Keratinocyte (primary cell): ENCODE measurements around the gene RHBDD1. TPM values are rescaled to one million over a fixed set of nuclear protein-coding genes. Genes with fewer than 3 reads are reported as not detected.

Experiments used
- DNase-seq: peaks from one replicate; pipeline ENCODE4 v3.0.0-alpha.2; 2011; ENCODE audit warnings: low read depth, missing footprints, low spot score
- FAIRE-seq: peaks from 2 replicates; lab custom pipeline; 2011; peaks lifted over from hg19 to GRCh38; lab: Jason Lieb, UNC
- H2AFZ ChIP-seq: 2 replicates; pipeline ENCODE4 v1.6.0; 2012; ENCODE audit warnings: low read length, control low read depth, inconsistent platforms; ENCODE audit not compliant: control insufficient read depth
- H3K27ac ChIP-seq: 2 replicates; pipeline ENCODE4 v1.5.1; 2011; ENCODE audit warnings: low read length; ENCODE audit not compliant: control insufficient read depth, insufficient read depth
- H3K27me3 ChIP-seq: 3 replicates; pipeline ENCODE4 v1.6.0; 2011; ENCODE audit warnings: low read length; ENCODE audit not compliant: control insufficient read depth, insufficient read depth; ENCODE audit errors: extremely low read depth
- H3K36me3 ChIP-seq, 2 experiments: 2 replicates in 1 of 2; 3 replicates in 1 of 2; pipeline ENCODE4 v1.5.1; 2011; ENCODE audit warnings: low read length in 2 of 2, mild to moderate bottlenecking in 1 of 2; ENCODE audit not compliant: control insufficient read depth in 2 of 2, insufficient read depth in 2 of 2; ENCODE audit errors: extremely low read depth in 1 of 2
- H3K4me1 ChIP-seq: 3 replicates; pipeline ENCODE4 v1.5.1; 2011; ENCODE audit warnings: low read length; ENCODE audit not compliant: control insufficient read depth, insufficient read depth; ENCODE audit errors: extremely low read depth
- H3K4me2 ChIP-seq: 3 replicates; pipeline ENCODE4 v1.6.0; 2011; ENCODE audit warnings: low read depth, low read length; ENCODE audit not compliant: control insufficient read depth, insufficient read depth; ENCODE audit errors: extremely low read depth
- H3K4me3 ChIP-seq, 3 experiments: fragments of 200-600 bp in 1 of 3; sonication (generic) in 1 of 3; 2 replicates in 2 of 3; 3 replicates in 1 of 3; pipeline ENCODE4 v1.5.1; 2011 to 2016; ENCODE audit warnings: low read length in 3 of 3, mild to moderate bottlenecking in 3 of 3, control low read depth in 2 of 3, inconsistent platforms in 1 of 3, low read depth in 1 of 3, mixed read lengths in 1 of 3, mixed run types in 1 of 3, moderate library complexity in 1 of 3; ENCODE audit not compliant: control insufficient read depth in 2 of 3, insufficient read depth in 2 of 3; ENCODE audit errors: extremely low read depth in 1 of 3
- H3K79me2 ChIP-seq: 2 replicates; pipeline ENCODE4 v1.6.0; 2012; ENCODE audit warnings: low read length; ENCODE audit not compliant: control insufficient read depth, insufficient read depth
- H3K9ac ChIP-seq: 3 replicates; pipeline ENCODE4 v1.6.0; 2011; ENCODE audit warnings: low read length; ENCODE audit not compliant: control insufficient read depth, insufficient read depth; ENCODE audit errors: extremely low read depth
- H3K9me1 ChIP-seq: 3 replicates; pipeline ENCODE4 v1.6.0; 2011; ENCODE audit warnings: low read length; ENCODE audit not compliant: control insufficient read depth, insufficient read depth; ENCODE audit errors: extremely low read depth
- H3K9me3 ChIP-seq: 2 replicates; pipeline ENCODE4 v1.5.1; 2012; ENCODE audit warnings: low read depth, low read length; ENCODE audit not compliant: control insufficient read depth
- H4K20me1 ChIP-seq: 3 replicates; pipeline ENCODE4 v1.6.0; 2011; ENCODE audit warnings: low read length; ENCODE audit not compliant: control insufficient read depth, insufficient read depth; ENCODE audit errors: extremely low read depth
- CTCF ChIP-seq, 3 experiments: IDR thresholded peaks in 1 of 3; conservative IDR thresholded peaks in 1 of 3; optimal IDR thresholded peaks in 1 of 3; 2 replicates in 2 of 3; 3 replicates in 1 of 3; pipeline versions ENCODE3 to v1.5.1; 2011; ENCODE audit warnings: low read length in 3 of 3, mild to moderate bottlenecking in 3 of 3, moderate library complexity in 2 of 3, control low read depth in 1 of 3, inconsistent platforms in 1 of 3; ENCODE audit not compliant: insufficient read depth in 2 of 3; ENCODE audit errors: extremely low read depth in 1 of 3
- EZH2 ChIP-seq: IDR thresholded peaks from one replicate; pipeline ENCODE4 v1.6.1; 2012; ENCODE audit warnings: inconsistent platforms, mild to moderate bottlenecking, low read length, moderate library complexity
- dilution Hi-C: fragments of 300-500 bp; cut with MboI; formaldehyde crosslinking; loops from one replicate; pipeline ENCODE4 v1.7.0; 2020; ENCODE audit warnings: low sequenced_read_pairs; ENCODE audit not compliant: extremely low pct_ligation_motif_present
- polyA plus RNA-seq, 5 experiments: library from polyadenylated mRNA; depleted of rRNA in 3 of 5; stranded (reverse) in 3 of 5; stranded (forward) in 1 of 5; unstranded in 1 of 5; fragments of >200 nt; gene quantifications; 1 replicate in 1 of 5; 2 replicates in 3 of 5; 3 replicates in 1 of 5; pipeline versions ENCODE4 v1.2.1 to v1.2.3, GENCODE V29; 2011 to 2012; ENCODE audit warnings: missing spikeins in 2 of 5, low read depth in 1 of 5, low replicate concordance in 1 of 5

Gene RHBDD1
- polyA plus RNA-seq, 1 donor (not counting 4 experiments of a cell fraction or from before 2014, with no cell fraction given), result 27.8 TPM

GRCh38 chr2:227004482-227004881 lies 168.6 kb downstream of the RHBDD1 start:
- dilution Hi-C loops, result no loop called here
- FAIRE-seq (no peak), DNase-seq (no peak)
- Histone ChIP-seq H3K36me3 (no peaks in the 10 kb centered on the region), H3K27ac (no peak overlapping the region), H3K4me3 (no peak overlapping the region), H3K4me2 (no peak overlapping the region), H2AFZ (no peak overlapping the region), H3K9ac (no peak overlapping the region), H4K20me1 (no peaks in the 10 kb centered on the region), H3K4me1 (no peaks in the 10 kb centered on the region), H3K27me3 (no peaks in the 10 kb centered on the region), H3K9me3 (no peaks in the 10 kb centered on the region), H3K79me2 (no peaks in the 10 kb centered on the region), H3K9me1 (no peaks in the 10 kb centered on the region)
- TF ChIP-seq CTCF (optimal IDR thresholded peaks at IDR 0.05 in 1 of 3, IDR thresholded peaks at IDR 0.05 in 1 of 3, conservative IDR thresholded peaks at IDR 0.05 in 1 of 3; ENCODE audit: extremely low read depth in 1 of 3, insufficient read depth in 2 of 3, low read length in 3 of 3) (no peak), EZH2 (no peak)

GRCh38 chr2:227006189-227006897 lies 170.5 kb downstream of the RHBDD1 start:
- Histone ChIP-seq H3K4me1 (peaks cover 2% of the 10 kb centered on the region), H3K9ac (no peak overlapping the region), H3K9me1 (no peaks in the 10 kb centered on the region), H3K4me3 (no peak overlapping the region), H3K4me2 (no peak overlapping the region), H3K79me2 (no peaks in the 10 kb centered on the region), H4K20me1 (no peaks in the 10 kb centered on the region), H3K9me3 (peaks cover 2% of the 10 kb centered on the region), H3K27ac (no peak overlapping the region), H3K27me3 (no peaks in the 10 kb centered on the region), H2AFZ (no peak overlapping the region), H3K36me3 (no peaks in the 10 kb centered on the region)
- dilution Hi-C loops, result no loop called here
- DNase-seq, result no peak
- TF ChIP-seq EZH2 (no peak), CTCF (optimal IDR thresholded peaks at IDR 0.05 in 1 of 3, IDR thresholded peaks at IDR 0.05 in 1 of 3, conservative IDR thresholded peaks at IDR 0.05 in 1 of 3; ENCODE audit: extremely low read depth in 1 of 3, insufficient read depth in 2 of 3, low read length in 3 of 3) (no peak)
- no peak for FAIRE-seq
